IgD-negative memory B cell (primary cell): ENCODE measurements around the gene SERPINA3. TPM values are rescaled to one million over a fixed set of nuclear protein-coding genes. Genes with fewer than 3 reads are reported as not detected.
"Not testable (repeated sequence)": the region's sequence is repeated elsewhere in the genome, so short reads cannot be mapped to it uniquely, and the experiment has no call there.

Experiments
- H3K27ac Mint-ChIP-seq, 3 donors: one replicate each; pipeline ENCODE4 v1.8.0; 2020 to 2022; ENCODE audit warnings: mild to moderate bottlenecking in 3 of 3, mixed read lengths in 3 of 3, moderate library complexity in 1 of 3
- H3K27me3 Mint-ChIP-seq: one replicate; pipeline ENCODE4 v1.8.0; 2021; ENCODE audit warnings: mixed read lengths
- H3K36me3 Mint-ChIP-seq: one replicate; pipeline ENCODE4 v1.8.0; 2020; ENCODE audit warnings: mild to moderate bottlenecking, mixed read lengths
- H3K4me1 Mint-ChIP-seq, 3 donors: one replicate each; pipeline ENCODE4 v1.8.0; 2020 to 2022; ENCODE audit warnings: mixed read lengths in 3 of 3, mild to moderate bottlenecking in 1 of 3
- H3K4me3 Mint-ChIP-seq, 4 donors: one replicate each; pipeline ENCODE4 v1.8.0; 2020 to 2022; ENCODE audit warnings: mild to moderate bottlenecking in 4 of 4, mixed read lengths in 4 of 4, moderate library complexity in 3 of 4
- H3K9me3 Mint-ChIP-seq, 3 donors: one replicate each; pipeline ENCODE4 v1.8.0; 2020 to 2021; ENCODE audit warnings: mixed read lengths in 3 of 3, mild to moderate bottlenecking in 1 of 3
- polyA plus RNA-seq: library from polyadenylated mRNA; unstranded; fragments of 300-500 nt; fragmentation: Illumina TruSeq; gene quantifications from one replicate; pipeline ENCODE4 v1.2.3, GENCODE V29; 2021

SERPINA3 gene
- polyA plus RNA-seq: not detected

DNA sequence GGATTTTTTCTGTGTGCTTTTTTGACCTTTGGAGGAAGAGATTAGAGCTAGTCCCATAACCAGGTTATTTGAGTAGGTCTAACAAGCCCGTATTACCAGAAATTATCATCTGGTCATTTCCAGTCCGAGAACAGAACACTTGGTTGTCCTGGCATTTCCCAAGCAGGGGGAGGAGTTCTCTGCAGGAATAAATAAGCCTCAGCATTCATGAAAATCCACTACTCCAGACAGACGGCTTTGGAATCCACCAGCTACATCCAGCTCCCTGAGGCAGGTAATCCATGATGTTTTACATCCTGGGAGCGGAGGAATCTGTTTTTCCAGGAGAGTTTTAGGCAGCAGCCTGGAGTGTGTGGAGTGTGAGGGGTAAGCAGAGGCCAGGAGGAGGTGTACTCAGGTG lies at the start of gene SERPINA3:
SERPINA3 (plus strand) TSS at position 218 of the 400 bp plus-strand sequence. CDS start 2,051 bp downstream, outside the sequence.
- Mint-ChIP-seq H3K27me3 (no peaks in the 10 kb centered on the region), H3K4me1 (peaks cover 0 to 2% (median 0%) of the 10 kb centered on the region in 3 donors), H3K4me3 (no peak within 1 kb of the TSS), H3K36me3 (peaks cover 3% of the 10 kb centered on the region), H3K9me3 (peaks cover 1 to 8% (median 7%) of the 10 kb centered on the region in 3 donors), H3K27ac (no peak within 1 kb of the TSS)

DNA sequence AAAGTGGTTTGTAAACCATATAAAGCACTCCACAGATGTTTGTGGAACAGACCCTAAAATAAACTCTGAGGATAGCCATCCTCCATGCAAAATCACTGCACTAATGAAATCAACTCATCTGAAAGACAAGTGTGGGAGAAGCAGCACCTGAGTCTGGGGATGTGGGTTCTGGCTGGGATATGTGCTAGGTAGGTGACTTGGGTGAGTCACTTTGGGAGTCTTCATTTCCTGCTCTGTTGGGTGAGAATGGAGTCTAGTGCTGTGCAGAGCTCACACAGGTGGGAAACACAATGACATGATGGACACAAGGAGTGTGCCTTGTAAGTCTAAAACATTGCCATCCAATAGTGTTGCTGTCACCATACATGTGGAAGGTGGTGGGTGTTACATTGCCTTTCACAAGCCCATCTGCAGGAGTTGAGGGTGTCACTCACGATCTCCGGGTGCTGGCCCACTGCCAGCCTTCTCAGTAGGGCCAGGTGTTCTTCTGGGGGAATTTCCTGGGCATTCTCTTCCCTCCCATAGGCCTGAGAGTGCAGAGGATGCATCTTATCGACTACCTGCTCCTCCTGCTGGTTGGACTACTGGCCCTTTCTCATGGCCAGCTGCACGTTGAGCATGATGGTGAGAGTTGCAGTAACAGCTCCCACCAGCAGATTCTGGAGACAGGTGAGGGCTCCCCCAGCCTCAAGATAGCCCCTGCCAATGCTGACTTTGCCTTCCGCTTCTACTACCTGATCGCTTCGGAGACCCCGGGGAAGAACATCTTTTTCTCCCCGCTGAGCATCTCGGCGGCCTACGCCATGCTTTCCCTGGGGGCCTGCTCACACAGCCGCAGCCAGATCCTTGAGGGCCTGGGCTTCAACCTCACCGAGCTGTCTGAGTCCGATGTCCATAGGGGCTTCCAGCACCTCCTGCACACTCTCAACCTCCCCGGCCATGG lies 49.0 kb upstream of the SERPINA3 start:
- peaks cover 0 to 3% (median 0%) of the 10 kb centered on the region in 3 donors for H3K9me3 Mint-ChIP-seq
- H3K36me3 Mint-ChIP-seq: no peaks in the 10 kb centered on the region
- H3K27me3 Mint-ChIP-seq: peaks cover 4% of the 10 kb centered on the region
- peaks cover 0 to 2% (median 0%) of the 10 kb centered on the region in 3 donors for H3K4me1 Mint-ChIP-seq
- no peak overlapping the region for H3K4me3 Mint-ChIP-seq
- H3K27ac Mint-ChIP-seq: no peak overlapping the region

DNA sequence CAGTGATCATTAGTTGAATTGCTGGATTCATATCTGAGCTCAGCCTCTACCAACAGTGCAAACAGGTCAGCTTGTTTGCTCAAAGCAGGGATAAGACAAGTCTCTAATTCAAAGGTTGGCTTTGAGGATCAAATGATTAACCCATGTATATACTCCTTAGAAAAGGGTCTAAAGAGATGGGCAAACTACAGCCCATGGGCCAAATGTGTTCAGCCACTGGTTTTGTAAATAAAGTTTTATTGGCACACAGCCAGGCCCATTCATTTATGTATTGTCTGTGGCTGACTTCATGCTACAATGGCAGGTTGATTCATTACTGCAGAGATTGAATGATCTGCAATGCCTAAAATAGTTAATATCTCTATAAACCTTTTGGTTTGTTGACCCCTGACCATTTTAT lies 47.8 kb upstream of the SERPINA3 start:
- peaks cover 0 to 2% (median 0%) of the 10 kb centered on the region in 3 donors for H3K4me1 Mint-ChIP-seq
- H3K9me3 Mint-ChIP-seq: peaks cover 0 to 3% (median 0%) of the 10 kb centered on the region in 3 donors
- no peak overlapping the region for H3K4me3 Mint-ChIP-seq
- no peak overlapping the region for H3K27ac Mint-ChIP-seq
- H3K36me3 Mint-ChIP-seq: no peaks in the 10 kb centered on the region
- peaks cover 1% of the 10 kb centered on the region for H3K27me3 Mint-ChIP-seq

DNA sequence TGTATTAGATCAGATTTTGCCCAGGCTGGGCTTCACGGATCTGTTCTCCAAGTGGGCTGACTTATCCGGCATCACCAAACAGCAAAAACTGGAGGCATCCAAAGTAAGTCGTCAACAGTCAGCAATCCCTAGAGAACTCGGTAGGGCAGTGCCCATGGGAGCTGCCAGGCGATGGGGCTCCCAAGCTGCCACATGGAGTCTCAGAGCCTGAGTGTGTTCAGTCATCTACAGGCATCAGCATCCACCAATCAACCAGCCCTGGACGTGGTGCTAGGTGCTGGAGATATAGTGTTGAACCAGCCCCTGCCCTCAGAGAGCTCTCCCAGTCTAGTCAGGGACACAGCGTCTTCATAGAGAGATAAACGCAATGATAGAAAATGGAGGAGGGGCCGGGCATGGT lies 44.0 kb upstream of the SERPINA3 start:
- H3K27me3 Mint-ChIP-seq: peaks cover 1% of the 10 kb centered on the region
- H3K4me3 Mint-ChIP-seq: no peak overlapping the region
- H3K27ac Mint-ChIP-seq: no peak overlapping the region
- H3K4me1 Mint-ChIP-seq: peaks cover 0 to 2% (median 0%) of the 10 kb centered on the region in 3 donors
- H3K36me3 Mint-ChIP-seq: no peaks in the 10 kb centered on the region
- H3K9me3 Mint-ChIP-seq: peaks cover 0 to 3% (median 0%) of the 10 kb centered on the region in 3 donors

DNA sequence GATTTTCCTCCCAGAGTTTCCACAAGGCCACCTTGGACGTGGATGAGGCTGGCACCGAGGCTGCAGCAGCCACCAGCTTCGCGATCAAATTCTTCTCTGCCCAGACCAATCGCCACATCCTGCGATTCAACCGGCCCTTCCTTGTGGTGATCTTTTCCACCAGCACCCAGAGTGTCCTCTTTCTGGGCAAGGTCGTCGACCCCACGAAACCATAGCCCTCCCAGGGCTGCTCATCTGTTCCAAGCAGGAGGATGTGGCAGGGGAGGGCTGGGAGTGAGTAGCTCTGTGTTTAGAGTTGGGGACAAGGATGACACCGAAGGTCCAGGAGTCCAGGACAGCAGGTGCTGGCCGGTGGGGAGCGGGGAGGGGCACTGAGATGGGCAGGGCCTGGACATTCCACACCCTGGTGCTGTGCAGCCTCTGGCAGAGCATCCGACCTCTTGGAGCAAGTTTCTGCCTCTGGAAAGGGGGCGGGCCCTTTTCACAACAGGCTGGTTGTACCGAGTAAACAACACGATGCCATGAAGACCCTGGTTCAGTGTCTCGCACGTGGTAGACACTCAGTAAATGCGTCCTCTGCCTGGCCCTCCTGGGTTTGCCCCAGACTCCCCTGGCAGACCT lies 42.7 kb upstream of the SERPINA3 start:
- Mint-ChIP-seq H3K36me3 (no peaks in the 10 kb centered on the region), H3K27ac (no peak overlapping the region), H3K9me3 (peaks cover 0 to 3% (median 0%) of the 10 kb centered on the region in 3 donors), H3K27me3 (peaks cover 1% of the 10 kb centered on the region), H3K4me1 (no peaks in the 10 kb centered on the region), H3K4me3 (no peak overlapping the region)

DNA sequence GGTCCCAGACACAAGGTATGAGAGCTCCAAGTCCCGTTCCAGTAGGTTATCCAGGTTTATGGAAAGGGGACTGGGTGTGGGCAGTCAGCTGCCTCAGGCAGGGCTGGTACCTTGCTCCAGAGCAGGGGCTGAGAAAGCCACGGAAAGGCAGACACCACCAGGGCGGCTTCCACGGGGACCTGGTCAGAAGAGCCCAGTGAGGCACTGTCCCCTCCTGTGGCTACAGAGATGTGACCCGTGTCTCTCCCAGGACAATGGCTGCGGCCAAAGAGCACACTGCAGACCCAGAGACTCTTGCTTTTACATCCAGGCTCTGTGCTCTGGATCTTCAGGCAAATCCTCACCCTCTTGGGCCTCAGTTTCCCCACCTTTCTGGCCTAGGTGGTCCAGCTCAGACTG lies 42.2 kb upstream of the SERPINA3 start:
- H3K4me1 Mint-ChIP-seq: no peaks in the 10 kb centered on the region
- H3K27me3 Mint-ChIP-seq: peaks cover 1% of the 10 kb centered on the region
- no peak overlapping the region for H3K27ac Mint-ChIP-seq
- H3K9me3 Mint-ChIP-seq: peaks cover 0 to 3% (median 0%) of the 10 kb centered on the region in 3 donors
- no peak overlapping the region for H3K4me3 Mint-ChIP-seq
- no peaks in the 10 kb centered on the region for H3K36me3 Mint-ChIP-seq

DNA sequence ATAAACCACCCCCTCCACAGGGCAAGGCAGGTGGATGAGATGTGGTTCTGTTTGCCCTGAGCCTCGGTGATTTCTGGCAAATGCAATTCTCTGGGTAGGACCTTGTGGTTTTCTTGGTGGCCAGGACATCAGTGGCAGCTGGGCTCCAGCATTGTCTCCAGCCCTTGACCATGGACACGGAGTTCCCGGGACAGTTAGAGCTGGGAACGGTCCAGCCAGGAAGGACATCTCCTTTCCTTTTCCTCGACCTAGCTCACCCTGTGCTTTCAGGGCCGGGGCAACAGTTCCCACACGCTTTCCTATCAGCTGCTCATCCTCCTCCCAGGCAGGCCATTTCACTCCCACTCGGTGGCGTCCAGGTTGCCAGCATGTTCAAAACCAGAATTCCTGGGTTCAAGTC lies 41.8 kb upstream of the SERPINA3 start:
- Mint-ChIP-seq H3K4me1 (no peaks in the 10 kb centered on the region), H3K36me3 (no peaks in the 10 kb centered on the region), H3K27me3 (peaks cover 1% of the 10 kb centered on the region), H3K4me3 (no peak overlapping the region), H3K27ac (no peak overlapping the region), H3K9me3 (peaks cover 0 to 3% (median 0%) of the 10 kb centered on the region in 3 donors)

DNA sequence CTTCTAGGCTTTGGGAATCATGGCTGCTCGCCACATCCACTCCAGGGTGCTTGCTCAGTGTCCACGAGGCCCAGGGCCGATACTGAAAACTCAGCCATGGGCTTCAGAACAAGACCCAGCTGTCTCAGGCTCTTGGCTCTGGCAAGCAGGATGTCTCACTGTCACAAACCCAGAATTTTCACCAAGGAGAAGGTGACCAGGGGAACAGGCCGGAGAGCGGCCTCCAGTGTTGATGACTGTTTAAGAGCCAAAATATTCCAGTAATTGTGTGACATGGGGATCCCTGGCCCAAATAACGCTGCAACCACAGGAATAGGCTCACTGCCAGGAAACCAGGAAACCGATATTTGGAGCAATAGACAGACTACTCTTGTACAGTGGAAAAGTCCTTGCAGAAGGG lies 40.8 kb upstream of the SERPINA3 start:
- Mint-ChIP-seq H3K4me3 (no peak overlapping the region), H3K4me1 (no peaks in the 10 kb centered on the region), H3K36me3 (no peaks in the 10 kb centered on the region), H3K27me3 (peaks cover 1% of the 10 kb centered on the region), H3K9me3 (peaks cover 0 to 1% (median 0%) of the 10 kb centered on the region in 3 donors), H3K27ac (no peak overlapping the region)

DNA sequence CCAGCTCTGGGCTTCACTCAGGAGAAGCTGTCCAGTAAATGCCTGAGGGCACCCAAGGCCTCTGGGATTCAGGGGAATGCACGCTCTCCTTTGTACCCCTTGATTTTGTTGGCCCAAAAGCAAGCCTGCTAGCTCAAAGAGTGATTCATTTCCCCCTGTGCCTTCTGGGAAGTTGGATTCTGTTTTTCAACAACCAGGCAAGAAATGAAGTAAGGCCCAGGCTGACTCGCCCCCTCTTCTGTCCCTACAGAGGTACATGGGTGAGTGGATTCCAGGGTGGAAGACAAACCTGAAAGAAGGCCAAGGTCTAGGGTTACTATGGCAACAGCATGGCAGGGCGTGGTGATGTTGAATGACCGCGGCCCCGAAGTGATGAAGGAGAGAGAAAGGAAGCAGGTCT lies 40.2 kb upstream of the SERPINA3 start:
- no peak overlapping the region for H3K4me3 Mint-ChIP-seq
- H3K27me3 Mint-ChIP-seq: peaks cover 1% of the 10 kb centered on the region
- no peaks in the 10 kb centered on the region for H3K4me1 Mint-ChIP-seq
- no peaks in the 10 kb centered on the region for H3K9me3 Mint-ChIP-seq
- no peaks in the 10 kb centered on the region for H3K36me3 Mint-ChIP-seq
- H3K27ac Mint-ChIP-seq: peak overlapping the region in 1 of 3 donors; percentile 43

DNA sequence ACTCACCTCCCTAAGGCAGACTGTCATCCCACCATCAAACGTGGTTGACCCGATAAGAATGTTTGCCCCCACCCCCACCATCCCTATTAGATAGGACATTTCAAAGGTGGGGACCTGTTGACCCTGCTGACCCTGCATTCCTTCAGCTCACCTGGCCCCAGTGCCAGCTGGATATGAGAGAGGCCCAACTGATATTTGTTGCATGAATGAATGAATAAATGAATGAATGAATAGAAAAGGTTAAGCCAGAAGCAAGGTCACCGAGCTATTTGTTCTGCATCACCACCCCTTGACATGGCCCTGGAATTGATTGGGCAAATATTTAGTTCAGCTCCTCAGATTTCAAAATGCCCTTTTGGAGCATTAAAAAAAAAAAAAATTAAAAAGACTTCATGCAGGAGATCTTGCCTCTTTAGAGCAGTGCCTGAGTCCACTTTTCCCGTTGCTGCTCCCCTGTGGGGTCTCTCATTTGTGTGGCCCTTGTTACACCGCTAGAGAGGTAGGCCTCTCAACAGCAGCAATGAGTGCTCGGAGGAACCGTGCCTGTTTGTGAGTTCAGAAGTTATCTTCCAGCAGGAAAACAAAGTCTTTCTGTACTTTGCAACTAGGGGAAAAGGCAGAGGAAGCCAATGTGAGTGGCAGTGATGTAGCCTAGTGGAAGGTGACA lies 39.4 kb upstream of the SERPINA3 start:
- H3K4me1 Mint-ChIP-seq: no peaks in the 10 kb centered on the region
- H3K27ac Mint-ChIP-seq: no peak overlapping the region
- H3K4me3 Mint-ChIP-seq: no peak overlapping the region
- no peaks in the 10 kb centered on the region for H3K9me3 Mint-ChIP-seq
- no peaks in the 10 kb centered on the region for H3K36me3 Mint-ChIP-seq
- H3K27me3 Mint-ChIP-seq: peaks cover 1% of the 10 kb centered on the region

DNA sequence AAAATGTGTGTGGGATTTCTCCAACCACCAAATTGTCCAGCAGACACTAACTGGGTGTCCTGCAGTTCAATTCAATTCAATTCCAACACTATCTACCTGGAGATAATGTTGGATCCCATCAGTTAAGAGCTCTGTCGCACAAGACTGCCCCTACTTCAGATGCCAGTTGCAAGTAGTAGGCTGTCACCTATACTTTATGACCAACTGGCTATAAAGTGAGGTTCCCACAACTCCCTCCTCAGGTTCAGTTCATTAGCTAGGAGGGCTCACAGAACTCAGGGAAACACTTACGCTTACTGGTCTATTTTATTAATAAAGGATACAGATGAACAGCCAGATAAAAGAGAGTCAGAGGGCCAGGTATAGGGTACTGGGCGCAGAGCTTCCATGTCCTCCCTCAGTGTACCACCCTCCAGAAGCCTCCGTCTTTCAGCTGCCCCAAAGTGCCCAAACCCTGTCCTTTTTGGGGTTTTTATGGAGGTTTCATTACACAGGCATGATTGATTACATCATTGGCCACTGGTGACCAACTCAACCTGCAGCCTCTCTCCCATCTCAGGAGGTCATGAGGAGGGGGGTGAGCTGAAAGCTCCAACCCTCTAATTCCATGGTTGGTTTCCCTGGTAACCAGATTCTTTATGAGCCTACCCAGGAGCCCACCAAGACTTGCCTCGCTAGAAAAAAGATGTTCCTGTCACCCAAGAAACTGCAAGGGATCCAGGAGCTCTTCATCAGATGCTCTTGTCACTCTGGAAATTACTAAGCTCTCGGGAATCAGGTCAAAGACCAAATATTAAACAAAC lies 38.5 kb upstream of the SERPINA3 start:
- H3K27ac Mint-ChIP-seq: no peak overlapping the region

DNA sequence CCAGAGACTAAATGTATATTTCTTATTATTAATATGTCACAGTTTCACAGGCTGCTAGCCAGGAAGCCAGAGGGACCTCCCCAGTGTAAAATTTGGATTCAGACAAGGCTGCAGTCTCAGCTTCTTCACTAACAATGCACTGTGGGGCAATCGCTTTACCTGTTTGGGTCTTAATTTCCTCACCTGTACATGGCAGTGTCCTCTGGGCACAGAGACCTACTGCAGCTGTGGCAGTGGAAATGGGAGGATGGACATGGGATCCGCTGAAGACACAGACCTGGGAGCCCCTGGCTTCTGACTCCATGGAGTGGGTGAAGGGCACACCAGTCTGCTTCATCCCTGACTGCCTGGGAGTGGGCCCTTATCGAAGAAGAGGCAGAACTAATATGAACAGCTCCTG lies 37.9 kb upstream of the SERPINA3 start:
- no peaks in the 10 kb centered on the region for H3K36me3 Mint-ChIP-seq
- H3K27ac Mint-ChIP-seq: no peak overlapping the region
- no peaks in the 10 kb centered on the region for H3K4me1 Mint-ChIP-seq
- H3K27me3 Mint-ChIP-seq: peaks cover under 1% of the 10 kb centered on the region
- H3K4me3 Mint-ChIP-seq: no peak overlapping the region
- H3K9me3 Mint-ChIP-seq: no peaks in the 10 kb centered on the region

More for the DNA sequence above, 38.5 kb upstream of the SERPINA3 start:
- Mint-ChIP-seq H3K36me3 (no peaks in the 10 kb centered on the region), H3K27me3 (no peaks in the 10 kb centered on the region), H3K4me1 (no peaks in the 10 kb centered on the region), H3K4me3 (no peak overlapping the region), H3K9me3 (no peaks in the 10 kb centered on the region)

DNA sequence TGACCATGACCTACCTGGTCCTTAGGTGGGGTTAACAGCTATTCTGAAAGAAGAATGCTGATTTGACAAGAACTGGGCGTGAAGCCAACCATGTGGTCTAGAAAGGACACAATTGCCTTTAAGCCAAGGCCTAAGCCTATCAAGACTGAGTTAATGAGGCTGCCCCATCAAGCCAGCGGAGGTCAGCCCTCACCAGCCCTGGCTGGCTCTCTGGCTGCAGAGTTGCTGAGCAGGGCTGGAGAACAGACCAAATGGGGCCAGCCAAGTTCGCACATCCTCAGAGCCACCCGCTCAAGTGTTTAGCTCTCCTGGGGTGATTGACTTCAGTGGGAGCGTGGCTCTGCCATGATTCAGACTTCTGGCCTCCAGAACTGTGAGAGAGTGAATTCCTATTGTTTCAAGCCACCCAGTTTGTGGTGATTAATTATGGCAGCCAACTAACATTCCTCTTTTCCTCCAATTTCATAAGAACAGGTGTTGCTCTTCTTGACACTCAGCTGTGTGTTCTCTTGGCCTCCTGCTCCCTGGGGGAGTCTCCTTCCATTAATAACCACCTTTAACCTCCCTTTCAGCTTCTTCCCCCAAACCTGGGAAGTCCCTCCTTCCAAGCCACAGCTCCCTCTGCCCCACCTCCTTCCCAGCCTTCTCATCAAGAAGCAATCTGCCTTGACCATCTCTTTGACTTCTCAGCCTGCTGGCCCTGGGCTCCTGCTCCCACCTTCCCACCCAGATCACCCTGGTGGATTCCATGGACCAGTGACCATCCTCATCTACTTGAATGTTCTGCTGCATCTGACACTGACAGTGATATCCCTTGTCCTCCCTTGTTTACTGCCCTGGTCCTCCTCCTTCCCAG lies 36.2 kb upstream of the SERPINA3 start:
- H3K27me3 Mint-ChIP-seq: peaks cover 4% of the 10 kb centered on the region
- no peaks in the 10 kb centered on the region for H3K4me1 Mint-ChIP-seq
- no peak overlapping the region for H3K4me3 Mint-ChIP-seq
- no peaks in the 10 kb centered on the region for H3K36me3 Mint-ChIP-seq
- no peaks in the 10 kb centered on the region for H3K9me3 Mint-ChIP-seq
- no peak overlapping the region for H3K27ac Mint-ChIP-seq

DNA sequence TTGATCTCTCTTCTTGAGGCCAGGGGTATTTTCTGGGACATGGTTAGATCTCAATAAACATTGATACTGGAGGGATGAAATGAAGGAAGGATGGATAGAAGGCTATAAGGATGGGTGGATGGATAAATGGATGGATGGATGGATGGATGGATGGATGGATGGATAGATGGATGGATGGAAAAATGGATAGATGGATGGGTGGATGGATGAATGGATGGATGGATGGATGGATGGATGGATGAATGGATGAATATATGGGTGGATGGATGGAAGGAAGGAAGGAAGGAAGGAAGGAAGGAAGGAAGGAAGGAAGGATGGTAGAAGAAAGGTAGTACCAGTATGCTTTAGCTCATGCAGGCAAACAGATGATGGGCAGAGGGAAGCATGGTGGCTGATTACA lies 34.7 kb upstream of the SERPINA3 start:
- not testable (repeated sequence) for H3K4me3 Mint-ChIP-seq, H3K9me3 Mint-ChIP-seq, H3K36me3 Mint-ChIP-seq, H3K27me3 Mint-ChIP-seq, H3K27ac Mint-ChIP-seq, H3K4me1 Mint-ChIP-seq
